GM10847 (cell line): ENCODE measurements around the gene HEATR5A.

Source experiments
- POLR2A ChIP-seq: IDR thresholded peaks from 2 replicates; pipeline ENCODE4 v1.6.1; 2011; ENCODE audit not compliant: insufficient read length; ENCODE audit errors: extremely low read depth

Gene HEATR5A

DNA sequence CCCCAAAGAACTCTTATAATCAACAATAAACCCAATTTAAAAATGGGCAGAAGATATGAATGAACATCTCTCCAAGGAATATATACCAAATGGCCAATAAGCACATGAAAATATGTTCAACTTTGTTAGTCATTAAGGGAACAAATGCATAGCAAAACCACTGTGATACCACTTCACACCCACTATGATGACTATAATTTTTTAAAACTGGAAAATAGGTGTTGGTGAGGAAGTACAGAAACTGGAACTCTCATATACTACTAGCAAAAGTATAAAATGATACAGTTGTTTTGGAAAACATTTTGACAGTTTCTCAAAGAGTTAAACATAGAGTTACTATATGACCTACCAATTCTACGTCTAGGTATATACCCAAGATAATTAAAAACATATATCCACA lies 9.4 kb upstream of the HEATR5A start:
- TF ChIP-seq POLR2A, result no peak

DNA sequence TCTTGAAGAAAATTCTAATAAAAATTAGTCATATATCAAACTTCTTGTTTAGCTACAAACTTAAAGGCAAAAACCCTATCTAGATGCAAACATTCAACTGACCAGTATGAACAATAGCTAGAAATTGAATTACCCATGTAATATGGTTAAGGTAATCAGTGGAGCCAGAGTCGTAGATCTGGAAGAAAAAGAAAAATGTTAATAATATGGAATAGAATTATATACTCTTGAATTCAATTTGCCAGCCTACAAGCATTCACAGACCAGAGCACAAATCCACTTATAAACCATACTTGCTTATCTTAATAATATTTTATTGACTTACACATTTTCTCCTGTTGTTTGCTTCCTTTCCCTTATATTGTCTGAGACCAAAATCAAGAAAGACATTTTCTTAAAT lies 7.7 kb upstream of the HEATR5A start:
- no peak for TF ChIP-seq POLR2A

GRCh38 chr14:31426663-31427062 lies 6.3 kb upstream of the HEATR5A start:
- no peak for TF ChIP-seq POLR2A

DNA sequence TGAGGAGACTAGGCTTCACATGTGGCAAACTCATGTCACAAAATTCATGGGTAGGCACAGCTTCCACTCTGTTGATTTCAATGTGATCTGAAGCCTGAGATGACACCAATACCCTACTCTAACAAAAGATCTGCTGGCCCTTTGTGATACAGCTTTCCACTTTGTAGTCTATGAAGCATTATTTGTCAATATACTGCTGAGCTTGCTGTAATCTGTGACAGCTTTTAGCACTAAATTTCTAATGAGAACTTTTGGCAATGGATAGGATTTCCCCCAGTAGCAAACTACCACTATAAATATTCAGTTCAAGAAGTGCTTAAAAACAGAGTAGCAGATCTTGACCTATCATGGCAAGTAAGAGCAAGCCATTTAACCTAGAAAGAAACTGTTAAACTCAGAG lies 5.6 kb upstream of the HEATR5A start:
- no peak for TF ChIP-seq POLR2A

DNA sequence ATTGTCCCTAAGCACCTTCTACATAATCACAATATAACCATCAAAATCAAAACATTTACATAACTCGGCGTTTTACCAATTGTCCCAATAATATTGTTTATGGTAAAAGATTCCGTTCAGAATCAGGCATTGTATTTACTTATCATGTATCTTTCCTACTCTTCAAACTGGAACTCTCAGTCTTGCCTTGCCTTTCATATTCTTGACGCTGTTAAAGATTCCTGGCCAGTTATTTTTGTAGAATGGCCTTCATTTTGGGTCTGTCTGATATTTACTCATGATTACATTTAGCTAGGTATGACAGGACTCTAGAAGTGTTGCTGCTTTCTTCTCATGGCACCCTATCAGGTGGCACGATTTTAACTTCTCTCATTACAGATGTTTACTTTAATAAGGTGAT lies 850 bp upstream of the HEATR5A start:
- TF ChIP-seq POLR2A, result no peak

DNA sequence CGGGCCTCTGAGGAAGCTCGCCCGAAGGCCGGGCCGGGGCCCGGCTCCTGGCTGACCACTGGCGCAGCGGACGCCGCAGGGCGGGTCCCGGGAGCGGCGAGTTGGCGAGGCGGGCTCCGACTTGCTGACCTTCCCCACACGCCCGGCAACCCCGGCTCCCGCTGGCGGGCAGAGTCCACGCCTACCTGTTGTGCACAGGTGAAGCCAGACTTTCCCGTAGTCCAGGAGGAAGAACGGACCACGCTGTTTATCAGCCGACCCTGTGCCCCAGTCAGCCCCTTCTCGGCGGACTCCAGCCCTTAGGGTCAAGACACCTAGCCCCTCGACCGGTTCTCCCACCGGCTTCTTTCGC lies 407 bp downstream of the HEATR5A start:
- TF ChIP-seq POLR2A, result no peak

DNA sequence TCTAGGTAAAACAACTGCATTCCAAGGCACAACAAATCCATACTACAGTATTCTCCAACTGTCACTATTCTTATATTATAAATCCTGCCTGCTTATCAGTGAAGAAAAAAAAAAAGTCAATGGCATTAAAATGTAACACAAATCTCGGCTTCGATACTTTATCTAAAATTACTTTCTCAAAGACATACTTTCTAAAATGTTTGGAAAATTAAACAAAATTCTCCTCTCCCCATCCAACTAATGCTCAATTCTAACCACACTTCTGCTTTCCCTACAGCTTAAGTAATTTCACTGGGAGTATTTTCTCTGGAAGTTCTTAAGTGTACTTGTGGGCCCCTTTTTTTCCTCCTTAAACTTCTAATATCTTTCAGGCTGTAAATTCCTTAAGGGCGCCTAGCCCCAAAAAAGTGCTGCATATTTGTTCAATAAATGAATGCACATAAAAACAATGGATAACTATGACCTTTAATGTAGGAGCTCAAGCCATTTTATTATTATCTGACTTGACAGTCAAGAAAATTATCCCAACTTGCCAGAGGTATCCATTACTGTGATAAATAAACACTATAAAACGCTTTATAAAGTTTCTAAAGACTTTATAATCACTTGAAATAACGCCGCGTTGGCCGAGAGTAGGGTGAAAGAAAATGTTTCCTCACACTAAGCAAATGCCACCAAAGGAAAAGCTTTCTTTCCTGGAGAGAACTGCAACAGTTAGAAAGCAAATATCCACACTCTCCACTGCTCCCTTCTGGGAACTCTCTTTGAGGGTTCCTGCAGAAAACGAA lies 977 bp downstream of the HEATR5A start:
- no peak for TF ChIP-seq POLR2A

DNA sequence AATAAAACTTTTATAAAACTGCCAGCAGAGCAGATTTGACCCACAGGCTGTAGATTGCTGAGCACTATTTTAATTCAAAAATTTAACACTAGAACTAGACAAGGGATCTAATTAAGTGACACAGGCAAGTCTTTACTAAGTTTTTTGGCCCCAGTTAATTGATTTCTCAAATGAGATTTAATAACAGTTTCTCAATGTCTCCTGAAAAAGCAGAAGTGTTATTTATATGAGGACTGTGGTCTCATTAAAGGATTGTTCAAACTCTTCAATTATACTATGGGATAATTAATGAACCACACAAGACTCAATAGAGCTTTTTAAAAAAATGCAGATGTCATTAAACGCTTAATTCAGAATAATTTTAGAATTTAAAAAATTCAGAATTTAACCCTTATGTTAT lies 1.9 kb downstream of the HEATR5A start:
- no peak for TF ChIP-seq POLR2A

- no peak for TF ChIP-seq POLR2A
These were observed 6.0 kb downstream of the HEATR5A start for GRCh38 chr14:31414190-31414833.

- no peak for TF ChIP-seq POLR2A
These were observed 9.1 kb downstream of the HEATR5A start for GRCh38 chr14:31411218-31411727.

DNA sequence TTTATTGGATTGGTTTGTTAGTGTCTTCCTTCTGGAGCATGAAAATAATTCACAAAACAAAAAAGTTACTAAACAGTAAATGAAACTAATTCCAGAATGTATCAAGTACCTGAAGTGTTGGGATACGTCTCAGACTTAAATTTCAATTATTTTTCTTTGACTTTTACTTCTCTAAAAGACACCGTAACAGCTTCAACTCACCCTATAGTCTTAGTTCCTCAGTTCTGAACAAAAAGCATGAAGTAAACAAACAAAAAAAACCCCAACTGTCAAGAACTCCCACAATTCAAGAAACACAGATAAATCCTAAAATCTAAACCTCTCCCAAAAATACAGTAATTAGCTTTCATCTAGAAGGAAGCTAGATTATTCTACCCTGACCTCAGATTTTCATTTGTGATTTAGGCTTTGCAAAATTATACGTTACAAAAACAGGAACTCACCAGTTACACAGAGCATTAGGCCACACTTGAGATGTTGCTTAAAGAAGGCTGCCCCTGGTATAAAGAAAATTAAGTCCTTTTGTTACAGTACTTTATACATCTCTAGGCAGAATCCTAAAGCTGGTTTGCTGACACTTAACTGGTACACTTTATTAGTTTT lies 10.2 kb downstream of the HEATR5A start:
- TF ChIP-seq POLR2A, result no peak

GRCh38 chr14:31408421-31408820 lies 11.9 kb downstream of the HEATR5A start:
- no peak for TF ChIP-seq POLR2A

- no peak for TF ChIP-seq POLR2A
These were observed 14.6 kb downstream of the HEATR5A start for GRCh38 chr14:31405599-31406232.

- no peak for TF ChIP-seq POLR2A
These were observed 15.2 kb downstream of the HEATR5A start for GRCh38 chr14:31405106-31405505.

- TF ChIP-seq POLR2A, result no peak
These were observed 16.6 kb downstream of the HEATR5A start for GRCh38 chr14:31403707-31404106.
